Mucosa of descending colon (tissue), 3 donors: ENCODE measurements around the gene PRSS8. TPM values are rescaled to one million over a fixed set of nuclear protein-coding genes. Genes with fewer than 3 reads are reported as not detected.

Experiments used
- ATAC-seq: fragments of 200-7000 bp; cut with Tn5 transposase; one replicate; pipeline ENCODE4 v1.9.1; 2020; ENCODE audit warnings: mild to moderate bottlenecking, moderate library complexity
- DNase-seq, 3 donors: peaks; one replicate each; pipeline ENCODE4 v3.0.0-alpha.2; 2020
- H3K36me3 ChIP-seq: fragments of 200-600 bp; one replicate; pipeline ENCODE4 v1.8.0; 2021; ENCODE audit warnings: low read depth, mild to moderate bottlenecking
- H3K4me1 ChIP-seq: fragments of 200-600 bp; one replicate; pipeline ENCODE4 v1.8.0; 2021; ENCODE audit warnings: low read depth, mild to moderate bottlenecking
- H3K4me3 ChIP-seq: fragments of 200-600 bp; one replicate; pipeline ENCODE4 v1.8.0; 2021; ENCODE audit warnings: mild to moderate bottlenecking
- H3K9me3 ChIP-seq: fragments of 200-600 bp; one replicate; pipeline ENCODE4 v1.8.0; 2021; ENCODE audit warnings: mild to moderate bottlenecking
- intact Hi-C, 2 donors: fragments of 100-400 bp; cut with DNase I in 1 of 2; cut with micrococcal nuclease in 1 of 2; formaldehyde crosslinking; loops; one replicate each; pipeline versions ENCODE4 v1.11.0 to v1.11.1; 2022; cut with DNase I, micrococcal nuclease
- long read RNA-seq, 2 donors: library from polyadenylated mRNA; unstranded; transcript quantifications; one replicate each; pipeline ENCODE4 v2.0.0, GENCODE V29; 2019 to 2021
- total RNA-seq, 3 donors: library from RNA; stranded (reverse); fragmentation: NEBNext Ultra II Directional in 2 of 3; extraction: Animal tissue kit (Norgen Biotek cat#: 25700) in 2 of 3; gene quantifications; one replicate each; pipeline versions ENCODE4 v1.2.1 to v1.2.4, GENCODE V29; 2021 to 2023
- TF ChIP-seq, protein P1 (sequence below): fragments of 200-600 bp; IDR thresholded peaks from one replicate; pipeline ENCODE4 v1.8.0; 2022; ENCODE audit warnings: antibody characterized with exemption, mild to moderate bottlenecking
- donor health status: DM: no; HTN: no; CAD: no; lungs with moderate emphysema.
- donor health status: DM: no; HTN: no; CAD: no.
- donor health status: DM: no; HTN: yes; CAD: no.

Gene PRSS8
- total RNA-seq = 100 to 1,000 TPM; 163 to 482 (median 422) TPM
- long read RNA-seq, donor 1, partial matches to known transcripts = 64 of 266 reads
- long read RNA-seq, donor 1, other reads (novel, unspliced or antisense) = 202 of 266 reads
- long read RNA-seq, donor 2, partial matches to known transcripts = 56 of 451 reads
- long read RNA-seq, donor 2, other reads (novel, unspliced or antisense) = 395 of 451 reads

DNA sequence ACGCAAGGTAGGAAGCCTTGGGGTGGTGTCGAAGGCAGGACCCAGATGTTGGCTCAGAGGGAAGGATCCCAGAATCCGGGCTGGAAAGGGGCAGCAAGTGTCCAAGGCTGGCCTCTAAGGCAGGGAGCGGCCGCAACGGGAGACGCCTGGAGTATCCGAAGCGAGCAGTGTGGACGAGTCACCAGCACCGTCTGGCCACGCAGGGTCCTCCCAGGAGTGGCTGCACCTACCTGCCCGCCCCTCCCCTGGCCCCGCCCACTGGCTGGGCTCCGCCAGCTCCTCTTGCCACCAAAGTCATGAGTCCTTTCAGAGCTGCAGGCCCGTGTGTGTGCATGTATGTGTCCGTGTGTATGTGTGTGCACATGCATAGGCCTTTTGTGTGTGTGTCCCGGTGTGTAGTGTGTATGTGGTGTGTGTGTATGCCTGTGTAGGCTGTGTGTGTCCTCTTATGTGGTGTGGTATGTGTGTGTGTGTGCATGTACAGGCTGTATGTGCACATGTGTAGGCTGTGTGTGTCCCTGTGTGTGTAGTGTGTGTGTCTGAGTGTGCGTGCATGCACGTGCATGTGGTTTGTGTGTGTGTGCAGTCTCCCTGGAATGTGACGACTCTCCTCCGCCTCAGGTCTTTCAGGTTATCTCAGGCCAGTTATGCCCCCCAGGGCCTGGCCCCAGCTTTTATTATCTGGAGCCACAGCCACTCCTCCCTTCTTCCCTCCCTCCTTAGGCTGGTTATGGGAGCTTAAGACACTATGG is at the start of gene PRSS8:
Gene PRSS8, minus strand, starts transcription at position 193 of the 752 bp plus-strand sequence. CDS start 229 bp downstream, outside the sequence.
- peak; percentile 63 for ATAC-seq
- Histone ChIP-seq H3K36me3 (no peaks in the 10 kb centered on the region), H3K4me3 (peak within 1 kb of the TSS; percentile 46), H3K4me1 (peaks cover 54% of the 10 kb centered on the region), H3K9me3 (no peaks in the 10 kb centered on the region)
- TF ChIP-seq, protein P1, sequence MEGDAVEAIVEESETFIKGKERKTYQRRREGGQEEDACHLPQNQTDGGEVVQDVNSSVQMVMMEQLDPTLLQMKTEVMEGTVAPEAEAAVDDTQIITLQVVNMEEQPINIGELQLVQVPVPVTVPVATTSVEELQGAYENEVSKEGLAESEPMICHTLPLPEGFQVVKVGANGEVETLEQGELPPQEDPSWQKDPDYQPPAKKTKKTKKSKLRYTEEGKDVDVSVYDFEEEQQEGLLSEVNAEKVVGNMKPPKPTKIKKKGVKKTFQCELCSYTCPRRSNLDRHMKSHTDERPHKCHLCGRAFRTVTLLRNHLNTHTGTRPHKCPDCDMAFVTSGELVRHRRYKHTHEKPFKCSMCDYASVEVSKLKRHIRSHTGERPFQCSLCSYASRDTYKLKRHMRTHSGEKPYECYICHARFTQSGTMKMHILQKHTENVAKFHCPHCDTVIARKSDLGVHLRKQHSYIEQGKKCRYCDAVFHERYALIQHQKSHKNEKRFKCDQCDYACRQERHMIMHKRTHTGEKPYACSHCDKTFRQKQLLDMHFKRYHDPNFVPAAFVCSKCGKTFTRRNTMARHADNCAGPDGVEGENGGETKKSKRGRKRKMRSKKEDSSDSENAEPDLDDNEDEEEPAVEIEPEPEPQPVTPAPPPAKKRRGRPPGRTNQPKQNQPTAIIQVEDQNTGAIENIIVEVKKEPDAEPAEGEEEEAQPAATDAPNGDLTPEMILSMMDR = no peak
- DNase-seq = peak; percentile 94 to 95 (median 95)
- intact Hi-C loops = no loop called here

DNA sequence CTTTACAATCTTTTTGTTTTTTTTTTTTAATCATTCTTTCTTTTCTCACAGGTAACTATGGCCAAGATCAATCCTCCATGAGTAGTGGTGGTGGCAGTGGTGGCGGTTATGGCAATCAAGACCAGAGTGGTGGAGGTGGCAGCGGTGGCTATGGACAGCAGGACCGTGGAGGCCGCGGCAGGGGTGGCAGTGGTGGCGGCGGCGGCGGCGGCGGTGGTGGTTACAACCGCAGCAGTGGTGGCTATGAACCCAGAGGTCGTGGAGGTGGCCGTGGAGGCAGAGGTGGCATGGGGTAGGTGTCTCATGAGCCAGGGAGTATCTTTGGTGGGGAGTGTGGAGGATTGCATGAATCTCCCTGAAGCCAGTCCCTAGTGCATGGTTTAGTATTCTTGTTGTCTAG is 49.4 kb upstream of the PRSS8 start:
- H3K4me1 ChIP-seq = peaks cover 21% of the 10 kb centered on the region
- ATAC-seq = no peak
- intact Hi-C loops = no loop called here
- no peak overlapping the region for H3K4me3 ChIP-seq
- no peaks in the 10 kb centered on the region for H3K9me3 ChIP-seq
- no peak for DNase-seq
- TF ChIP-seq, protein P1 = no peak
- H3K36me3 ChIP-seq = peaks cover 32% of the 10 kb centered on the region

DNA sequence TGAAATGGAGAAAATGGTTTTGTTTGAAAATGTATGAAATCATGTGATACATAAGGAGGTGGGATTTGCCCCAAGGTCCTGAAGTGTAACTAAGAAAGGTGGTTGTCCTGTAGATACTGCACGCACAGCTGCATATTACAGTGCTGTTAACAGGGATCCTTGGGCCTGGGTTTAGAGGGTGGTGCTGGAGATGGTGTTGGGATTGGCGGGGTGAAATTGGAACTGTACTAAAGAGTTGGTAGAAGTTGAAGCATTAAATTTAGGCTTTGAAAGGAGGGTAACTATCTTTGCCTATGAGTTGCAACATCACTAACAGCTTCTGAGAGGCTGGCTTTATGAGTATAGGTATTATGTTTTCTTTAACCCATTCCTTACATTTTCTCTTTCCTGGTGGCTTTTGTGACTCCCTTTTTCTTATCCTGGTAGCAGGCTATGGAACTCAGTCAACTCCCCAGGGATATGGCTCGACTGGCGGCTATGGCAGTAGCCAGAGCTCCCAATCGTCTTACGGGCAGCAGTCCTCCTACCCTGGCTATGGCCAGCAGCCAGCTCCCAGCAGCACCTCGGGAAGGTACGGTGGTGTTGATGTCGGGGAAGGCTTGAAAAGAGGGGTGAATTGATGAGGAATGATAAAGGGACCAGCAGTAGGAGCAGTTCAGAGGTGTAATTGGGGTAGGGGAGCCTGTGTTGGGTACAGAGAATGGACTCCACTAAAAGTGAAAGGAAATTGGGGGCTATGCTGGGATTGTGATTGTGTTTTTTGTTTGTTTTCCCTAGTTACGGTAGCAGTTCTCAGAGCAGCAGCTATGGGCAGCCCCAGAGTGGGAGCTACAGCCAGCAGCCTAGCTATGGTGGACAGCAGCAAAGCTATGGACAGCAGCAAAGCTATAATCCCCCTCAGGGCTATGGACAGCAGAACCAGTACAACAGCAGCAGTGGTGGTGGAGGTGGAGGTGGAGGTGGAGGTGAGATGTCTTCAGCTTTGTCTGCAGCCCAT is 48.2 kb upstream of the PRSS8 start:
- H3K4me3 ChIP-seq = no peak overlapping the region

DNA sequence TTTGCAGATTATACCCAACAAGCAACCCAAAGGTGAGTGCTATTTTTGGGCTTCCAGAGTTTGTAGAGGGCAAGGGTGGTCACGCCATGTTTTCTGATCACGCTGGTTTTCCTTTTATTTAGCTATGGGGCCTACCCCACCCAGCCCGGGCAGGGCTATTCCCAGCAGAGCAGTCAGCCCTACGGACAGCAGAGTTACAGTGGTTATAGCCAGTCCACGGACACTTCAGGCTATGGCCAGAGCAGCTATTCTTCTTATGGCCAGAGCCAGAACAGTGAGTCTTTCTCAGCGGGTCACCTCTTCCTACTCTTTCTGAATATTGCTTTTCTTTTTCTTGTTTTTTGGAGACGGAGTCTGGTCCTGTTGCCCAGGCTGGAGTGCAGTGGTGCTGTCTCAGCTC is 46.9 kb upstream of the PRSS8 start:
- H3K9me3 ChIP-seq = no peaks in the 10 kb centered on the region
- no peak overlapping the region for H3K4me3 ChIP-seq
- TF ChIP-seq, protein P1 = no peak
- no peak for DNase-seq
- H3K4me1 ChIP-seq = peaks cover 27% of the 10 kb centered on the region
- intact Hi-C loops = no loop called here
- H3K36me3 ChIP-seq = peaks cover 12% of the 10 kb centered on the region
- no peak for ATAC-seq

More for the DNA sequence above, 48.2 kb upstream of the PRSS8 start:
- no peak for ATAC-seq
- no peak for DNase-seq
- Histone ChIP-seq H3K36me3 (peaks cover 20% of the 10 kb centered on the region), H3K9me3 (no peaks in the 10 kb centered on the region), H3K4me1 (peaks cover 26% of the 10 kb centered on the region)
- TF ChIP-seq, protein P1 = no peak
- intact Hi-C loops = no loop called here

DNA sequence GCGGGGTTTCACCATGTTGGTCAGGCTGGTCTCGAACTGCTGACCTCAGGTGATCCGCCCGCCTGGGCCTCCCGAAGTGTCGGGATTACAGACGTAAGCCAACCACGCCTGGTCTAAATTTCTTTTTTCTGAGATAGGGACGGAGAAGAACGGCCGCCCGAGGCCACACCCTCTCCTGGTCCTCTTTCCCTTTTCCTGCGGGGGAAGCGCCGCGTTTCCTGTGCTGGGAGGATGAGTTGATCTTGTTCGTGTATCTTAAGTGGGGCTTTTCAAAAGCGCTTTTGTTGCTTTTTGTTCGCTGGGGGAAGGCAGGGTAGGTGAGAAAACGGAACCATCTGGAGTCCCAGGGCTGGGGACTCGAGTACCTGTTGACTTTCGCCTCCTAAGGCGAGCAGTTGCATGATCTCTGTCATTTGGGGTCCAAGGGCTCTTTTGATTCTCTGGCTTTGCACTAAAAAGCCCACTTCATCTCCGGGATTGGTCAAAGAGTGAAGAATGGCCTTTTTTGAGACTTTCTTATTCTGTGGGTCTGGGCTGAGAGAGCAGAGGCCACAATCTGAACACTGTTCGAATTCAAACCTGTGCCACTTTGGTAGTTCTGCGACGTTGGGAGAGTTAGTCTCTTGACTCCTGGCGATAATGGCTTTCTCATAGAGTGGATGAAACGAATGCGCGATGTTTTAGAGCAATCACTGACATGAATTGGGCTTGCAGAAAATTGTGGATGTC is 45.7 kb upstream of the PRSS8 start:
- intact Hi-C loops = no loop called here
- Histone ChIP-seq H3K4me3 (peak overlapping the region; percentile 77), H3K9me3 (no peaks in the 10 kb centered on the region), H3K36me3 (peaks cover 8% of the 10 kb centered on the region), H3K4me1 (peaks cover 27% of the 10 kb centered on the region)
- TF ChIP-seq, protein P1 = no peak
- ATAC-seq (no peak), DNase-seq (peak; percentile 40 to 69 (median 58))
